C4-2B (cell line): ENCODE data around the gene FAM222A.

Source experiments
- CTCF ChIP-seq: fragments of 450-650 bp; conservative IDR thresholded peaks from 2 replicates; pipeline ENCODE4 v1.5.1; 2017; ENCODE audit warnings: mild to moderate bottlenecking
- ZFX ChIP-seq: fragments of 450-650 bp; IDR thresholded peaks from 2 replicates; pipeline ENCODE4 v1.6.1; 2017

- TF ChIP-seq CTCF, result no peak
- no peak for TF ChIP-seq ZFX
Observed at GRCh38 chr12:109792992-109793391, 79.4 kb downstream of the FAM222A start.
